ENCODE measurements around the gene IRF4.

GRCh38 chr6:384898-385297 lies 6.7 kb upstream of the IRF4 start:
- TF ChIP-seq RAD21 (IDR thresholded peaks at IDR 0.05; ENCODE audit: low read depth) (no peak), YY1 (IDR thresholded peaks at IDR 0.05; ENCODE audit: low read depth) (no peak), TEAD4 (IDR thresholded peaks at IDR 0.05) (no peak), EP300 (IDR thresholded peaks at IDR 0.05; ENCODE audit: borderline replicate concordance) (no peak), TAF1 (IDR thresholded peaks at IDR 0.05; ENCODE audit: low read depth) (no peak), ZBTB7A (IDR thresholded peaks at IDR 0.05; ENCODE audit: low read depth) (no peak), CREB1 (IDR thresholded peaks at IDR 0.05; ENCODE audit: low read depth) (no peak)
- TF ChIP-seq, protein P1, sequence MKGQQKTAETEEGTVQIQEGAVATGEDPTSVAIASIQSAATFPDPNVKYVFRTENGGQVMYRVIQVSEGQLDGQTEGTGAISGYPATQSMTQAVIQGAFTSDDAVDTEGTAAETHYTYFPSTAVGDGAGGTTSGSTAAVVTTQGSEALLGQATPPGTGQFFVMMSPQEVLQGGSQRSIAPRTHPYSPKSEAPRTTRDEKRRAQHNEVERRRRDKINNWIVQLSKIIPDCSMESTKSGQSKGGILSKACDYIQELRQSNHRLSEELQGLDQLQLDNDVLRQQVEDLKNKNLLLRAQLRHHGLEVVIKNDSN (IDR thresholded peaks at IDR 0.05) = no peak
